Breast epithelium (tissue), 3 donors: ENCODE data around the gene WASF3.

ENCODE experiments used
- CTCF ChIP-seq, 3 donors: fragments of 450-650 bp; IDR thresholded peaks; one replicate each; pipeline ENCODE4 v1.5.1; 2016 to 2017; ENCODE audit warnings: antibody characterized with exemption in 3 of 3, mild to moderate bottlenecking in 3 of 3, moderate library complexity in 3 of 3
- POLR2A ChIP-seq: fragments of 450-650 bp; IDR thresholded peaks from one replicate; pipeline ENCODE4 v1.6.1; 2016; ENCODE audit warnings: antibody characterized with exemption, mild to moderate bottlenecking, moderate library complexity

- TF ChIP-seq CTCF (IDR thresholded peaks at IDR 0.05), result no peak
- TF ChIP-seq POLR2A, result no peak
Measured at GRCh38 chr13:26509491-26509890, 48.0 kb upstream of the WASF3 start.
